ENCODE results near the gene PDE6A. TPM values are rescaled to one million over a fixed set of nuclear protein-coding genes. Genes with fewer than 3 reads are reported as not detected.

The PDE6A gene
- total RNA-seq, 6 experiments from 2014 or later, result not detected

GRCh38 chr5:149904293-149904886, 40.2 kb downstream of the PDE6A start:
- H3K4me1 Mint-ChIP-seq (ENCODE audit: low read depth), result no peaks in the 10 kb centered on the region
- H3K36me3 Mint-ChIP-seq (ENCODE audit: low read depth), result no peaks in the 10 kb centered on the region
- DNase-seq, result no peak

GRCh38 chr5:149903404-149903803, 41.2 kb downstream of the PDE6A start:
- TF ChIP-seq, protein P1, sequence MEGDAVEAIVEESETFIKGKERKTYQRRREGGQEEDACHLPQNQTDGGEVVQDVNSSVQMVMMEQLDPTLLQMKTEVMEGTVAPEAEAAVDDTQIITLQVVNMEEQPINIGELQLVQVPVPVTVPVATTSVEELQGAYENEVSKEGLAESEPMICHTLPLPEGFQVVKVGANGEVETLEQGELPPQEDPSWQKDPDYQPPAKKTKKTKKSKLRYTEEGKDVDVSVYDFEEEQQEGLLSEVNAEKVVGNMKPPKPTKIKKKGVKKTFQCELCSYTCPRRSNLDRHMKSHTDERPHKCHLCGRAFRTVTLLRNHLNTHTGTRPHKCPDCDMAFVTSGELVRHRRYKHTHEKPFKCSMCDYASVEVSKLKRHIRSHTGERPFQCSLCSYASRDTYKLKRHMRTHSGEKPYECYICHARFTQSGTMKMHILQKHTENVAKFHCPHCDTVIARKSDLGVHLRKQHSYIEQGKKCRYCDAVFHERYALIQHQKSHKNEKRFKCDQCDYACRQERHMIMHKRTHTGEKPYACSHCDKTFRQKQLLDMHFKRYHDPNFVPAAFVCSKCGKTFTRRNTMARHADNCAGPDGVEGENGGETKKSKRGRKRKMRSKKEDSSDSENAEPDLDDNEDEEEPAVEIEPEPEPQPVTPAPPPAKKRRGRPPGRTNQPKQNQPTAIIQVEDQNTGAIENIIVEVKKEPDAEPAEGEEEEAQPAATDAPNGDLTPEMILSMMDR (IDR thresholded peaks at IDR 0.05), result no peak
- Mint-ChIP-seq H3K9me3 (no peaks in the 10 kb centered on the region), H3K27me3 (ENCODE audit: insufficient read depth) (peaks cover 34% of the 10 kb centered on the region), H3K36me3 (ENCODE audit: low read depth) (no peaks in the 10 kb centered on the region), H3K27ac (no peak overlapping the region), H3K4me1 (ENCODE audit: low read depth) (no peaks in the 10 kb centered on the region), H3K4me3 (no peak overlapping the region)
- DNase-seq, result no peak

More at GRCh38 chr5:149904293-149904886, 40.2 kb downstream of the PDE6A start:
- Mint-ChIP-seq H3K27me3 (ENCODE audit: insufficient read depth) (peaks cover 29% of the 10 kb centered on the region), H3K27ac (no peak overlapping the region), H3K4me3 (no peak overlapping the region), H3K9me3 (no peaks in the 10 kb centered on the region)
- TF ChIP-seq, protein P1 (IDR thresholded peaks at IDR 0.05), result peak; percentile 24; the same call in 1 of the 2 replicates

GRCh38 chr5:149902177-149902576, 42.4 kb downstream of the PDE6A start:
- TF ChIP-seq, protein P1 (IDR thresholded peaks at IDR 0.05), result no peak
- Mint-ChIP-seq H3K4me3 (no peak overlapping the region), H3K4me1 (ENCODE audit: low read depth) (no peaks in the 10 kb centered on the region), H3K27ac (no peak overlapping the region), H3K9me3 (no peaks in the 10 kb centered on the region), H3K27me3 (ENCODE audit: insufficient read depth) (peaks cover 35% of the 10 kb centered on the region), H3K36me3 (ENCODE audit: low read depth) (no peaks in the 10 kb centered on the region)
- no peak for DNase-seq

GRCh38 chr5:149901511-149901910, 43.1 kb downstream of the PDE6A start:
- Mint-ChIP-seq H3K9me3 (no peaks in the 10 kb centered on the region), H3K27ac (no peak overlapping the region), H3K4me1 (ENCODE audit: low read depth) (peaks cover 4% of the 10 kb centered on the region; the same call in 1 of the 2 replicates), H3K36me3 (ENCODE audit: low read depth) (no peaks in the 10 kb centered on the region), H3K27me3 (ENCODE audit: insufficient read depth) (peaks cover 36% of the 10 kb centered on the region), H3K4me3 (no peak overlapping the region)
- TF ChIP-seq, protein P1 (IDR thresholded peaks at IDR 0.05), result no peak
- no peak for DNase-seq

GRCh38 chr5:149900390-149900789, 44.2 kb downstream of the PDE6A start:
- Mint-ChIP-seq H3K27ac (no peak overlapping the region), H3K27me3 (ENCODE audit: insufficient read depth) (peaks cover 33% of the 10 kb centered on the region), H3K4me3 (no peak overlapping the region), H3K9me3 (no peaks in the 10 kb centered on the region), H3K4me1 (ENCODE audit: low read depth) (peaks cover 15% of the 10 kb centered on the region), H3K36me3 (ENCODE audit: low read depth) (no peaks in the 10 kb centered on the region)
- no peak for DNase-seq
- TF ChIP-seq, protein P1 (IDR thresholded peaks at IDR 0.05), result no peak

Data from HFFc6 (cell line).